ENCODE data around the gene WDR74. TPM values are rescaled to one million over a fixed set of nuclear protein-coding genes. Genes with fewer than 3 reads are reported as not detected.
A peak's percentile ranks its signal among the peaks of the same experiment; 100 is the strongest.

The WDR74 gene
- total RNA-seq, 2 donors from 2014 or later, result 44.6 to 48.1 TPM

GRCh38 chr11:62850911-62851806 is 11.8 kb upstream of the WDR74 start:
- peak overlapping the region; percentile 100 for H3K4me3 Mint-ChIP-seq
- Histone ChIP-seq H3K27me3 (ENCODE audit: control insufficient read depth, insufficient read depth, low read length, poor library complexity, severe bottlenecking) (no peaks in the 10 kb centered on the region), H3K9ac (ENCODE audit: extremely low read depth, low read length, poor library complexity, severe bottlenecking) (peak overlapping the region; percentile 100), H3K9me3 (ENCODE audit: control insufficient read depth, low read length) (peaks cover 5% of the 10 kb centered on the region), H3K4me3 (ENCODE audit: low read length) (peak overlapping the region; percentile 96), H3K4me1 (ENCODE audit: control insufficient read depth, insufficient read depth, low read length) (peaks cover 5% of the 10 kb centered on the region), H3K36me3 (ENCODE audit: control insufficient read depth, insufficient read depth, low read length) (peaks cover 38% of the 10 kb centered on the region), H3K27ac (ENCODE audit: low read depth, low read length) (no peak overlapping the region)
- WGBS, 2 experiments (ENCODE audit: insufficient coverage in 1 of 2, insufficient read length in 1 of 2), result 45 to 53% methylated on average over 14 to 15 of the region's 15 CpGs
- H3K27me3 Mint-ChIP-seq (ENCODE audit: insufficient read depth), result no peaks in the 10 kb centered on the region
- peaks cover 24% of the 10 kb centered on the region for H3K4me1 Mint-ChIP-seq
- peaks cover 13% of the 10 kb centered on the region for H3K9me3 Mint-ChIP-seq
- TF ChIP-seq CTCF (conservative IDR thresholded peaks at IDR 0.05), result no peak
- peaks cover 43% of the 10 kb centered on the region for H3K36me3 Mint-ChIP-seq (ENCODE audit: low read depth)
- peak; percentile 83 for DNase-seq
- peak overlapping the region; percentile 81 for H3K27ac Mint-ChIP-seq

- peaks cover 12% of the 10 kb centered on the region for H3K36me3 ChIP-seq (ENCODE audit: control insufficient read depth, insufficient read depth, low read length)
- Mint-ChIP-seq H3K4me1 (peaks cover 9% of the 10 kb centered on the region), H3K27ac (no peak overlapping the region), H3K9me3 (peaks cover 16% of the 10 kb centered on the region), H3K36me3 (ENCODE audit: low read depth) (peaks cover 14% of the 10 kb centered on the region), H3K4me3 (no peak overlapping the region), H3K27me3 (ENCODE audit: insufficient read depth) (no peaks in the 10 kb centered on the region)
- no peak for DNase-seq
- TF ChIP-seq CTCF (conservative IDR thresholded peaks at IDR 0.05), result no peak
- no peak overlapping the region for H3K9ac ChIP-seq (ENCODE audit: extremely low read depth, low read length, poor library complexity, severe bottlenecking)
- H3K27ac ChIP-seq (ENCODE audit: low read depth, low read length), result no peak overlapping the region
- H3K9me3 ChIP-seq (ENCODE audit: control insufficient read depth, low read length), result peaks cover 8% of the 10 kb centered on the region
- no peak overlapping the region for H3K4me3 ChIP-seq (ENCODE audit: low read length)
- H3K4me1 ChIP-seq (ENCODE audit: control insufficient read depth, insufficient read depth, low read length), result no peaks in the 10 kb centered on the region
- no peaks in the 10 kb centered on the region for H3K27me3 ChIP-seq (ENCODE audit: control insufficient read depth, insufficient read depth, low read length, poor library complexity, severe bottlenecking)
- WGBS, 2 experiments (ENCODE audit: insufficient coverage in 1 of 2, insufficient read length in 1 of 2), result 95 to 100% methylated on average over 1 of the region's 1 CpG
Observed at GRCh38 chr11:62847767-62848314, 8.5 kb upstream of the WDR74 start.

- H3K4me3 Mint-ChIP-seq, result no peak overlapping the region
Observed at GRCh38 chr11:62846177-62846576, 6.8 kb upstream of the WDR74 start.

More at GRCh38 chr11:62846177-62846576, 6.8 kb upstream of the WDR74 start:
- peaks cover 8% of the 10 kb centered on the region for H3K9me3 ChIP-seq (ENCODE audit: control insufficient read depth, low read length)
- DNase-seq, result no peak
- TF ChIP-seq CTCF (conservative IDR thresholded peaks at IDR 0.05), result no peak
- Mint-ChIP-seq H3K9me3 (peaks cover 16% of the 10 kb centered on the region), H3K36me3 (ENCODE audit: low read depth) (no peaks in the 10 kb centered on the region), H3K27ac (no peak overlapping the region), H3K27me3 (ENCODE audit: insufficient read depth) (no peaks in the 10 kb centered on the region), H3K4me1 (no peaks in the 10 kb centered on the region)
- no peaks in the 10 kb centered on the region for H3K4me1 ChIP-seq (ENCODE audit: control insufficient read depth, insufficient read depth, low read length)
- H3K27ac ChIP-seq (ENCODE audit: low read depth, low read length), result no peak overlapping the region
- H3K4me3 ChIP-seq (ENCODE audit: low read length), result no peak overlapping the region
- no peaks in the 10 kb centered on the region for H3K36me3 ChIP-seq (ENCODE audit: control insufficient read depth, insufficient read depth, low read length)
- WGBS, 2 experiments (ENCODE audit: insufficient coverage in 1 of 2, insufficient read length in 1 of 2), result 90 to 93% methylated on average over 3 of the region's 3 CpGs
- H3K9ac ChIP-seq (ENCODE audit: extremely low read depth, low read length, poor library complexity, severe bottlenecking), result no peak overlapping the region
- H3K27me3 ChIP-seq (ENCODE audit: control insufficient read depth, insufficient read depth, low read length, poor library complexity, severe bottlenecking), result no peaks in the 10 kb centered on the region

Measured in endodermal cell (in vitro differentiated cells).